Putamen (tissue), 1 donor: ENCODE results near the gene PMS1.
"Not testable (repeated sequence)": the region's sequence is repeated elsewhere in the genome, so short reads cannot be mapped to it uniquely, and the experiment has no call there.

ENCODE experiments used
- DNase-seq: peaks from one replicate; pipeline ENCODE4 v3.0.0-alpha.2; 2016; ENCODE audit warnings: low spot score

Gene PMS1

DNA sequence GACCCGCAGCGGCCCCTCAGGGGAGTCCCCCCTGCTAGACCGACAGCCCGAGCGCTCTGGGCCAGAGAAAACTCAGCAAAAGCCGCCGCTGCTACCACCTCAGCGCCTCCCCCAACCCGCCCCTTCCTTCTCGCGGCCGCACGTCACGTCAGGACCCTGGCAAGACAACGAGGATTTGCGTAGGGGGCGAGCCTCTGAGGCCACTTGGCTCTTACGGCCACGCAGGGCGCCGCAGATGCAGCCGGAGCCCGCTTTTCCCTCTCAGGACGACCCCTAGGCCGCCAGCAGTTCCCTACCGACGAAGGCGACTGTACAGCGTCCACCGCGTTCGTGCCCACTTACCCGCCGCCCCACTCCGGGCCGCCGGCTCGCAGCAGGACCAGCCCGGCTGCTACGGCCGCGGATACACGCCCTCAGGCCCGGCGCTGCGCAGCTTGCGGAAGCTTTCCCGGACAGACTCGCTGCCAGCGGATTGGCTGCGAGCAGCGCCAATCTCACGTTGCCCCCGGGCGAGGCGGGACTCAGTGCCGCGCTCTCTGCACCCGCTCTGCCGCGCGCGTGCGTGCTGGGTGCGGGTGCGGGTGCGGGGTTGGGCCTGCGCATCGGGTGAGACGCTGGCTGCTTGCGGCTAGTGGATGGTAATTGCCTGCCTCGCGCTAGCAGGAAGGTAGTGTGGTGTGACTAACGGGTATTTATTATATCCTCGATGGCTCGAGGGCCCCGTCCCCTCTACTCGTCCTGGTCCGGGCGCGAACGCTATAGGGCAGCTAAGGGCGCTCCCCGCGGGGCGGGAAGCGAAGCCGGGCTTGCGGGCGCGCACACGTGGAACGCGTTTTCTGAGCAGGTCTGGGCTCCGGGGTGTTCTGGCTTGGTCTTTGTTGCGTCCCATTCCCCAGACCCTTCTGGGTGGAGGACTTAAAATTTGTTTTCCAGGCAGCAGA lies at the start of gene PMS1, which contains the start of gene ORMDL1:
Gene PMS1, plus strand, starts transcription at position 524 of the 941 bp plus-strand sequence. CDS start 7,360 bp downstream, outside the sequence.
Gene ORMDL1, minus strand, starts transcription at position 413 of the 941 bp plus-strand sequence. CDS start 1,744 bp downstream, outside the sequence.
- DNase-seq, result peak; percentile 98

GRCh38 chr2:189751080-189751658 lies 33.1 kb upstream of the PMS1 start:
- DNase-seq, result no peak

GRCh38 chr2:189756311-189756952 lies 27.8 kb upstream of the PMS1 start:
- DNase-seq, result no peak

- DNase-seq, result not testable (repeated sequence)
Observed at GRCh38 chr2:189760154-189760553, 24.1 kb upstream of the PMS1 start.

GRCh38 chr2:189762229-189762550 lies 22.1 kb upstream of the PMS1 start:
- DNase-seq, result no peak

DNA sequence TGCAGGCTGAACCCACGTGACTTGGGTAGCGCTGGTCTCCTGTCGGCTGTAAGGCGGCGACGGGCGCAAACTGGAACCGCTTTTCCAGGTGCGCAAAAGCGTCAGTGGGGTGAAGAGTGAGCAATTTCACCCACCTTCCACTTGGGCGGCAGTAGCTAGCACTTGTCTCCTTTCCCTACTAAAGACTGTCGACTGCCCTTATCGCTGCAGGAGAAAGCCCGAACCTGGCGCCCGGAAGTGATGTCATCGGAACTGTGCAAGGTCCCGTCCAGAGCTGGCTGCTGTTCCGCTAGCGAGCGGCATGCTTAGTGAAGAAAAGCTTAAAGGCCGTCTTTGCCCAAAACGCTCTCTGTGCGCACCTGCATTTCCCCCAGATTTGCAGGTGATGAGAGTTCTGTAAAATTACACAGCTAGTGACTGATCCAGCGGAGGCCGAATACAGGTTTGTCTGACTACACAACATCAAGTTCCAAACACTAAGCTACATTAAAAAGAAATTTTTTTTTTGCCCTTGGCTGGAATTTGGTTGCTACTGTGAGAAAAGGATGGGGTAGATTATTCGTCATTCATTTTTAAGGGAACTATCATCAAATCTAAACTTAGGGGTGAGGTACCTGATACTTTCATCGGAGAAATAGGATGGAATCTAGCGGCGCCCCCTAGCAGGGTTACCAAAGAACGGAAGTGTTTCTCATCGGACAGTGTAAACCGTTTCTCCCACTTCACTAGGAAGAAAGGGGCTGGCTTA lies 21.5 kb upstream of the PMS1 start, which contains the start of gene OSGEPL1:
Gene OSGEPL1, minus strand, starts transcription at position 242 of the 748 bp plus-strand sequence. CDS start 1,152 bp downstream, outside the sequence.
- peak; percentile 94 for DNase-seq

DNA sequence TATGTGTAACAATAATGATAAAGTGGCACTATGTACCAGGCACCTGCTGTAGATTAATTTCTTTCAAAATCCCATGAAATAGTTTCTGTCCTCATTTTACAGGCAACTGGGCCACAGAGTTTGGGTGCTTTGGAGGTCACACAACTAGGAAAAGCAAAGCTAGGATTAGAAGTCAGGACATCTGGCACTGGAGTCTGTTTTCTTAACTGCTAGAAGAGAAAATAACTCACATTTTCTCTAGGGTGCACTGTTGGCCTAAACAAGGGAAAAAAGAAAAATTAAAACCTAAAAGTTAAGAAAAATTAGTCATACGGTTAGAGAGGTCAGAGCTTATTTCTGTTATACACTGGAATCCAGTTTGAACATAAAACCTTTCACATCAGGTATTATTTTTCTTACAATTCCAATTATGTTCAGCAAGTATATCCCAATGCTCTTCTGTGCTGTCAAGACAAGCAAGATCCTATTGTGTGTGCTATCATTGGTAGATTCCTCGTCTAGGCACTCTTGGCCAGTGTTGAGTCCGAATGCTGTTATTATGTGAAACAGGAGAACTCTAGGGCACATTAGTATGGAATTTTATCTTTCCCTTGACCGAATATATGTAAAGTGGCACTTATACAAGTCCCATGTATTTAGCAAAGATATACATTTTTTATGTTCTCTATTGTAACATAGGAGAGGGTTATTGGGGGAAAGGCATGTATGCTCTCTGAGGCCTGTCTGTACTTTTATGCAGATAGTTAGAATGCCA lies 20.2 kb upstream of the PMS1 start:
- no peak for DNase-seq

- no peak for DNase-seq
Observed at GRCh38 chr2:189770590-189771322, 13.5 kb upstream of the PMS1 start.

GRCh38 chr2:189772212-189772611 lies 12.0 kb upstream of the PMS1 start:
- DNase-seq, result no peak

GRCh38 chr2:189782221-189782671 lies 2.0 kb upstream of the PMS1 start:
- DNase-seq, result no peak

DNA sequence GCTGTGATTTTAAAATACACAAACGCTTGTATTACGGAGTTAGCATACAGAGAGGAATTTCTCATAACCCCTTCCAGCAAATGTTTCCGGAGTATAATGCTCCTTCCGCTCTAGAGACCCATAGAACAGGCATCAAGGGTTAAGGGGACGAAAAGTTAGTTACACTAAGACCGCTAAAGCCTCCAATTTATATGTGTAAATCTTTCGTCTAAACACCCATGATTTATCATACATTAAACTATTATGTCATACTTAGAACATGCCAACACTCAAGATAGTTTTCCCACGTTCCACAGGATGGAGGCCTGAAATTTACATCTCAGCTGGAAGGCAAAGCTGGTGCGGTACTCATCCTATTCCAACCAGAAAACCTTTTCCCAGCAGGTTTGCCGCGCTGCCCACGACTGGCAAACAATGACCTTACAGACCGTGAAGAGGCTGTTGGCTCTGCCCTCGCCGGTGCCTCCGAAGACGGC lies 761 bp upstream of the PMS1 start:
- peak; percentile 21 for DNase-seq

DNA sequence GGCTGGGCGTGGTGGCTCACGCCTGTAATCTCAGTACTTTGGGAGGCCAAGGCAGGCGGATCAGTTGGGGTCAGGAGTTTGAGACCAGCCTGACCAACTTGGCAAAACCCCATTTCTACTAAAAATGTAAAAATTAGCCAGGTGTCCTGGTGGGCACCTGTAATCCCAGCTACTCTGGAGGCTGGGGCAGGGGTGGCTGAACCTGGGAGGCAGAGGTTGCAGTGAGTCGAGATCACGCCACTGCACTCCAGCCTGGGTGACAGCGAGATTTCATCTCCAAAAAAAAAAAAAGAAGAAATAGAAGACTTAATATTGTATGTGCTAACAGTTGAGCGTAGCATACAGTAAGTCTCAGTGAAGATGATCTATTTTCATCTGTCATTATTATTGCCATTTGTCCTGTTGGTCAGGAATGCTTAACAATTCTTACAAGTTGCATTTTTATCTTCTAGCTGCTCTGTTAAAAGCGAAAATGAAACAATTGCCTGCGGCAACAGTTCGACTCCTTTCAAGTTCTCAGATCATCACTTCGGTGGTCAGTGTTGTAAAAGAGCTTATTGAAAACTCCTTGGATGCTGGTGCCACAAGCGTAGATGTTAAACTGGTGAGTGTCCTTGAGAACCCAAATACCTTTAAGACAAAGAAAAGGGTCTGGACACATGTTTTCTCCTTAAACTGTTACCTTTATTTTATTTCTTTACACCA lies 7.2 kb downstream of the PMS1 start:
- no peak for DNase-seq

GRCh38 chr2:189794310-189794709 lies 10.1 kb downstream of the PMS1 start:
- DNase-seq, result no peak

- DNase-seq, result no peak
Observed at GRCh38 chr2:189797902-189798301, 13.7 kb downstream of the PMS1 start.

DNA sequence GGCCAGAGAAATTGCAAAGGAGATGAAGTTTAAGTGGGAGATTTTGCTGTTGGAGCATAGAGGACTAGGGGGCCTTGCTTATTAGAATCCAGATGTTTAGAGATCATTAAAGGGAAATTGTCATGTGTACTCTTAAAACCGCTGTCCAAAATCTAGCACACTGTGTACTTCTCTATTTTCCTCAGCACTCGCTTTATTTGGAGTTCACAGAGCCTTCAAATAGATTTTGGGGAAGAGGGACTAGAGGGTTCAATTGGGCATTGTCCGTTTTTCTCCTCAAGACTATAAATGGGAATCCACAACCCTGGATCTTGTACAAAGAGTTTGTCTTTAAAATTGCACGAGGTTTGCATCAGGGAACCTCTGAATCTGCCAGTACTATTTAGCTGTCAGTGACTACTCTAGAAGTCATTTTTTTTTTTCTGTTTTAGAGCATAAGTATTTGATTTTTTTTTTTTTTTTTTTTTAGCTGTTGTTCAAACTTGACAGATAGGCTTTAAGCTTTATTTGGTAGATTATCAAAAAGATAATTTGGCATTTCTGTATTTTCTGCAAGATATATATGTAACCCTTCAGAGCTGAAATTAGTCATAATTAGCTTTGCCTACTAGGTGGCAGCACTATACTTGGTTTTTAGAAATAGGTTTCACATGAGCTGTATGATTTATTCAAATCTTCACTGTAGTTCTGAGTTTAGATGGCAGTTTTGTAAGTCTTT lies 14.2 kb downstream of the PMS1 start:
- DNase-seq, result peak; percentile 24

- no peak for DNase-seq
Observed at GRCh38 chr2:189799030-189799331, 14.7 kb downstream of the PMS1 start.

GRCh38 chr2:189799531-189799930 lies 15.3 kb downstream of the PMS1 start:
- no peak for DNase-seq

DNA sequence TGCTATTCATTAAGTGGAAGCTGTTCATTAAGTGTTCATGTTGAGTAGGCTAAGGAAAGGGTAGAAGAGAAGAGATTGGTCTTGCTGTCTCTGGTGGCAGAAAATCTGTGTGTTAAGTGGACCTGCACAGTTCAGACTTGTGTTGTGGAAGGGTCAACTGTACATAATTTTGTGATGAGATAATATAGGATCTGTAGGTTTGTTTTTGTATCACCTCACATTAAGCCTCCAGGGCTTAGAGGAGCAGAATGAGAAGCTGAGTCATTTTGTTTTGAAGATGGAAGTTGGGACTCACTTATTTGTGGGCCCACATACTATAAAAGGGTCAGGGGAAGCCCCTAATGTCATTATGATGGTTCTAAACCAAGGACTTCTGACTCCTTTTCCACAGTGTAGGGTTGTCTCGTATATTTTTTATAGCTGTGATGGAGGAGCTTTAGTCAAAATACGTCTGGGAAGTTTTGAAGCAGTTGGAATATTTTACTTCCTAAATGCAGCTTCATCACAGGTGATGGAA lies 18.2 kb downstream of the PMS1 start:
- no peak for DNase-seq

- DNase-seq, result no peak
Observed at GRCh38 chr2:189803431-189803830, 19.2 kb downstream of the PMS1 start.
